Calu3 (cell line): ENCODE measurements around the gene TSPAN15. TPM values are rescaled to one million over a fixed set of nuclear protein-coding genes. Genes with fewer than 3 reads are reported as not detected.

Experiments
- BruUV-seq: library from RNA; stranded (reverse); fragments of 400-500 nt; replicated peaks from 2 replicates; lab custom pipeline; 2021; lab: Mats Ljungman, UMichigan
- CTCF ChIA-PET: fragments of 300-600 bp; sonication (Branson Sonifier 250); formaldehyde crosslinking; loops from one replicate; lab custom pipeline; 2022; ENCODE audit warnings: antibody characterized with exemption; lab: Charles Lee
- DNase-seq: peaks from one replicate; pipeline ENCODE4 v3.0.0; 2022
- H3K27ac Mint-ChIP-seq: one replicate; pipeline ENCODE4 v1.8.0; 2022; ENCODE audit warnings: mixed read lengths; ENCODE audit not compliant: unreplicated experiment
- H3K27me3 Mint-ChIP-seq: one replicate; pipeline ENCODE4 v1.8.0; 2022; ENCODE audit warnings: mixed read lengths; ENCODE audit not compliant: unreplicated experiment
- H3K36me3 Mint-ChIP-seq: one replicate; pipeline ENCODE4 v1.8.0; 2022; ENCODE audit warnings: mild to moderate bottlenecking, moderate library complexity, mixed read lengths; ENCODE audit not compliant: insufficient read depth, unreplicated experiment
- H3K4me1 Mint-ChIP-seq: one replicate; pipeline ENCODE4 v1.8.0; 2022; ENCODE audit warnings: mild to moderate bottlenecking, low read depth, mixed read lengths; ENCODE audit not compliant: unreplicated experiment
- H3K4me3 Mint-ChIP-seq: one replicate; pipeline ENCODE4 v1.8.0; 2022; ENCODE audit warnings: mild to moderate bottlenecking, low read depth, moderate library complexity, mixed read lengths; ENCODE audit not compliant: unreplicated experiment
- H3K9me3 Mint-ChIP-seq: one replicate; pipeline ENCODE4 v1.8.0; 2022; ENCODE audit warnings: low read depth, mixed read lengths; ENCODE audit not compliant: unreplicated experiment
- CTCF ChIP-seq: fragments of 200-600 bp; IDR thresholded peaks from one replicate; pipeline ENCODE4 v1.8.0; 2022; ENCODE audit warnings: antibody characterized with exemption; ENCODE audit not compliant: unreplicated experiment
- intact Hi-C: fragments of 100-400 bp; cut with micrococcal nuclease; formaldehyde crosslinking; loops from one replicate; pipeline ENCODE4 v1.10.0; 2022; ENCODE audit not compliant: unreplicated experiment
- total RNA-seq: library from RNA; stranded (reverse); gene quantifications from 2 replicates; pipeline ENCODE4 v1.2.3, GENCODE V29; 2022

Gene TSPAN15
- total RNA-seq, 1 experiment from 2014 or later: 137 TPM

DNA sequence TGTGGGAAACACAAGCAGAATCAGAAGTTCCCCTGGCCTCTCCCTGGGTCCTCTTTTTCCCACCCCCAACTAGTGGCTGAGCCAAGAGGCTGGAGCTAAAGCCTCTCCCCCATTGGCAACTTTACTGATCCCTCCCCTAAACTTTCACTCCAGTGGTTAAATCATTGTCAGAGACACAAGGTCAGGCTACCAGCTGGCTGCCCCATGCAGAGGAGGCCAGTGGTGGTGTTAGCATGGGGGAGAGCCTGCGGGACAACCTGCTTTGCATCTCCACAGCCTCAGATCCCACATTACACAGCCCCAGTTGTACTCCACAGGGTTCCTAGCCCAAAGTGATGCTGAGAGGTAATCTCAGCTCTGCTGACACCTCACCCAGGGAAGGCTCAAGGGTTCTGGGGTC, 101.0 kb downstream of the TSPAN15 start:
- no peak overlapping the region for H3K27ac Mint-ChIP-seq
- CTCF ChIA-PET: interaction anchor here (0.7 kb wide), 1 partner anchor 135 kb away, joined by 3 read pairs; the partner anchor contains the start of gene TACR2
- no peaks in the 10 kb centered on the region for H3K4me1 Mint-ChIP-seq
- intact Hi-C loops: no loop called here
- H3K4me3 Mint-ChIP-seq: no peak overlapping the region
- peaks cover 14% of the 10 kb centered on the region for H3K9me3 Mint-ChIP-seq
- peaks cover 100% of the 10 kb centered on the region for H3K27me3 Mint-ChIP-seq
- no peaks in the 10 kb centered on the region for H3K36me3 Mint-ChIP-seq
- no TSS peak for BruUV-seq
- DNase-seq: no peak
- TF ChIP-seq CTCF: no peak

GRCh38 chr10:69553328-69553727, 102.1 kb downstream of the TSPAN15 start:
- intact Hi-C loops: no loop called here
- no peak overlapping the region for H3K4me3 Mint-ChIP-seq
- H3K27me3 Mint-ChIP-seq: peaks cover 99% of the 10 kb centered on the region
- no peak for TF ChIP-seq CTCF
- no peak for DNase-seq
- no peaks in the 10 kb centered on the region for H3K4me1 Mint-ChIP-seq
- H3K36me3 Mint-ChIP-seq: no peaks in the 10 kb centered on the region
- CTCF ChIA-PET: no interaction called here
- no peak overlapping the region for H3K27ac Mint-ChIP-seq
- no TSS peak for BruUV-seq
- H3K9me3 Mint-ChIP-seq: peaks cover 10% of the 10 kb centered on the region

DNA sequence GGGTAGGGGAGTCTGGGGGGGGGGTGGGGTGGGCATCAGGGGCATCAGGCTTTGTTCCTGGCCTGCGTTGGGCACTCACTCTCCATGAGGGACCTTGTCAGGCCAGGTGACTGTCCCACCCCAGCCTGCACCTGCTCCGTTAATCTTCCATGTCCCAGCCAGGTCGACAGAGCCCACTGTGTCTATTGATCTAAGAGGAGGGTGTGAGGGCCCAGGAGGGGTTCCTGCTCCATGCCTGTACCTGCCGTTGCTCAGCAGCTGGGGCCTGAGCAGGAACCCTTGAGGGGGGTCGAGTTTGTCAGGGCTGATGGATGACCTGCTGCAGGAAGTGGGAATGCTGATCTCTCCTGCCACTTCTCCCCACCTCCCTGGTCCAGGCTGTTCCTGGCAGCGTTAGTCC, 103.3 kb downstream of the TSPAN15 start:
- Mint-ChIP-seq H3K9me3 (peaks cover 7% of the 10 kb centered on the region), H3K36me3 (no peaks in the 10 kb centered on the region), H3K27ac (no peak overlapping the region), H3K4me1 (no peaks in the 10 kb centered on the region), H3K27me3 (peaks cover 99% of the 10 kb centered on the region), H3K4me3 (no peak overlapping the region)
- CTCF ChIA-PET: no interaction called here
- no peak for DNase-seq
- intact Hi-C loops: no loop called here
- TF ChIP-seq CTCF: no peak
- BruUV-seq: no TSS peak

Other genes starting within 250 kb of the TSPAN15 start
- gene HKDC1, start 231.1 kb upstream of the TSPAN15 start, total RNA-seq: 112 and 113 TPM in 2 replicates
- gene HK1, start 173.0 kb upstream of the TSPAN15 start, total RNA-seq: 58.8 and 61.0 TPM in 2 replicates
- 0.26 and 0.34 TPM in 2 replicates for gene TACR2, start 34.5 kb upstream of the TSPAN15 start, total RNA-seq
- gene NEUROG3, start 122.0 kb downstream of the TSPAN15 start, total RNA-seq: not detected in 2 replicates
- gene FAM241B, start 178.8 kb downstream of the TSPAN15 start, total RNA-seq: 22.9 and 25.2 TPM in 2 replicates